ENCODE measurements around the gene BNIP3. TPM values are rescaled to one million over a fixed set of nuclear protein-coding genes. Genes with fewer than 3 reads are reported as not detected.

Gene BNIP3
- total and polyA plus RNA-seq, 2 of the 8 experiments (the other 6 are each of a cell fraction or from before 2014, with no cell fraction given): 25.8 to 58.9 TPM

DNA sequence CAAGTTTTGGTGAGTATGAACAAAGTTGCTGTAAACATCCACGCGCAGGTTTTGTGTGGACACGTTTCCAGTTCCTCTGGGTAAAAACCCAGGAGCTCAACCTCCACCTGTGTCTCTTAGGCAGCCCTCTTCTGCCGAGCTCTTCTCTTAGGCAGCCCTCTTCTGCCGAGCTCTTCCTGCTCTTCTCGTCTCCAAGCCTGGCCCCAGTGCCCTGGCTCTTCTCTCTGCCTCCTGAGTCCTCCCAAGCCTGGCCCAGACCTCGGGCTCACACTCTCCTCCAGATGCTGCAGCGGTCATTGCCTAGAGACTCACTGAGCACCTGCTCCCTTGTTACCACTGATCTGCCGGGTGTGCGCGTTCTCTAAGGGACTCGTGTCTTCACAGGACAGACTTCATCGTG is 38.7 kb upstream of the BNIP3 start (continued):
- no peak for TF ChIP-seq USF2 (IDR thresholded peaks at IDR 0.05; ENCODE audit: low read length)
- TF ChIP-seq KDM1A (IDR thresholded peaks at IDR 0.05; ENCODE audit: borderline replicate concordance, low read length): no peak
